GM12891 (cell line): Measurements from ENCODE around the gene RNLS.

ENCODE experiments used
- PAX5 ChIP-seq: IDR thresholded peaks from 2 replicates; pipeline ENCODE4 v1.6.1; 2011; ENCODE audit warnings: low read length, moderate library complexity, mild to moderate bottlenecking; ENCODE audit not compliant: insufficient read depth, severe bottlenecking
- POLR2A ChIP-seq: IDR thresholded peaks from 2 replicates; pipeline ENCODE4 v1.6.1; 2011; ENCODE audit warnings: low read depth, low read length, control low read depth
- POLR2AphosphoS5 ChIP-seq: IDR thresholded peaks from 2 replicates; pipeline ENCODE4 v1.6.1; 2011; ENCODE audit warnings: low read depth, low read length, control low read depth
- POU2F2 ChIP-seq: IDR thresholded peaks from 2 replicates; pipeline ENCODE4 v1.6.1; 2011; ENCODE audit warnings: low read depth, mild to moderate bottlenecking, control low read depth, low read length, moderate library complexity
- SPI1 ChIP-seq: IDR thresholded peaks from 2 replicates; pipeline ENCODE4 v1.6.1; 2011; ENCODE audit warnings: low read depth, low read length, control low read depth
- TAF1 ChIP-seq: IDR thresholded peaks from 2 replicates; pipeline ENCODE4 v1.6.1; 2011; ENCODE audit warnings: low read depth, low read length, control low read depth

GRCh38 chr10:88459530-88459929 lies 123.6 kb downstream of the RNLS start:
- TF ChIP-seq TAF1 (no peak), POLR2A (no peak), SPI1 (no peak), POLR2AphosphoS5 (no peak), PAX5 (no peak), POU2F2 (no peak)
